ENCODE results near the gene IAH1.

The IAH1 gene, protein sequence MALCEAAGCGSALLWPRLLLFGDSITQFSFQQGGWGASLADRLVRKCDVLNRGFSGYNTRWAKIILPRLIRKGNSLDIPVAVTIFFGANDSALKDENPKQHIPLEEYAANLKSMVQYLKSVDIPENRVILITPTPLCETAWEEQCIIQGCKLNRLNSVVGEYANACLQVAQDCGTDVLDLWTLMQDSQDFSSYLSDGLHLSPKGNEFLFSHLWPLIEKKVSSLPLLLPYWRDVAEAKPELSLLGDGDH

DNA sequence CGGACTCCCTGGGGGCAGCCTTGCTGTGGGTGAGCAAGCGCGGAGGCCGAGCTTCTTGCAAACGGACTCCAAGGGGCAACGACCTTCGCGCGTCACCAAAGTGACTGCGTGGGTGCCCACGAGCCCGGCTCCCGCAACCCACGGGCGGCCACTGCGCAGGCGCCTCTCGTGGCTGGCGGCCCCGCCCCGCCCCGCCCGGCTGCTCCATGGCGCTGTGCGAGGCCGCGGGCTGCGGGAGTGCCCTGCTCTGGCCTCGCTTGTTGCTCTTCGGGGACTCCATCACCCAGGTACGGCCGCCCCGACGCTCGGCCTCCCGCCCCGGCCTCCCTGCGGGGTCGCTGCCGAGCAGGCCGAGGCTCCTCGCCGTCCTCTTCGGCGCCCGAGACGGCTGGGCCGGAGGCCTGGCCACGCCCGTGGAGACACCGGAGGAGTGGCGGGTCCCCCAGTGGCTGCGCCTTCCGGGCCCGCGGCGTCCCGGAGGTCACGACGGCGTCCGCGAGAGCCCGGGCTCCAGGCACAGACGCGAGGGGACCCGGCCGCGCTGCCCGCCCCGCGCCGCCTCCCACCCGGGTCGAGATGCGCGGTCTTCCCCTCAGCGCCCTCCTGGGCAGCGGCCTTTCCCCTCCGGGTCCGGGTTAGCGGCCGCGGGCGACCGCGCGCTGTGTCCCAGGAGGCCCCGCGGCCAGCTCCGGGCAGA lies at the start of gene IAH1:
Gene IAH1, plus strand, starts transcription at position 191 of the 697 bp plus-strand sequence. Its CDS starts 16 bp downstream, at position 207.
- DNase-seq (ENCODE audit: low read depth): peak; percentile 15

DNA sequence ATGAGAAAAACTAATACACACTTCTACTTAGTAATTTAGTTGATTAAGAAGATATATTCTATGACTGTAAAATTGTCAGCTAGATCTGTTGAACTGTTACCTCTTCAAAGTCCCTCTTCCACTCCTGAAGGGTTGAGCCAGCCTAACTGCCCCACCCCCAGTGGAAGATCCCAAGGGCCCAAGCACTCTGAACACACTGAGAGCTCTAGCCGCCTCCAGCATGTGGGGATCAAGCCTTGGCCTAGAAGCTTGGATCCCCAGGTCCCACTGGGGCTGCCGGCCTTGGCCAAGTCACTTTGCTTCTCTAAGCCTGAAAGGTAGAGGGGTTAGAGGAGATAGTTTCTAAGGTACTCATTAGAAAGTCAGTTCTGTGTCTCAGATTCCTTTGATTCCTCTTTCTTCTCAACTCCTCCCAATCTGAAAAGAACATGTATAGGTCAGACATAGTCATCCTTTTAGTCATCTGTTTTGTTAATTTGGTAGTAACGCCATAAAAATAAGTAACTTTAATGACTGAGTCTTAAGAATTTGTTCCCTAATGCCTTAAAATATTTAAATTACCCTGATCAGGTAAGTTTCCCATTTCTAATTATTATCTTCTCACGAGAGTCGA lies 45.3 kb upstream of the IAH1 start:
- DNase-seq (ENCODE audit: low read depth): no peak

DNA sequence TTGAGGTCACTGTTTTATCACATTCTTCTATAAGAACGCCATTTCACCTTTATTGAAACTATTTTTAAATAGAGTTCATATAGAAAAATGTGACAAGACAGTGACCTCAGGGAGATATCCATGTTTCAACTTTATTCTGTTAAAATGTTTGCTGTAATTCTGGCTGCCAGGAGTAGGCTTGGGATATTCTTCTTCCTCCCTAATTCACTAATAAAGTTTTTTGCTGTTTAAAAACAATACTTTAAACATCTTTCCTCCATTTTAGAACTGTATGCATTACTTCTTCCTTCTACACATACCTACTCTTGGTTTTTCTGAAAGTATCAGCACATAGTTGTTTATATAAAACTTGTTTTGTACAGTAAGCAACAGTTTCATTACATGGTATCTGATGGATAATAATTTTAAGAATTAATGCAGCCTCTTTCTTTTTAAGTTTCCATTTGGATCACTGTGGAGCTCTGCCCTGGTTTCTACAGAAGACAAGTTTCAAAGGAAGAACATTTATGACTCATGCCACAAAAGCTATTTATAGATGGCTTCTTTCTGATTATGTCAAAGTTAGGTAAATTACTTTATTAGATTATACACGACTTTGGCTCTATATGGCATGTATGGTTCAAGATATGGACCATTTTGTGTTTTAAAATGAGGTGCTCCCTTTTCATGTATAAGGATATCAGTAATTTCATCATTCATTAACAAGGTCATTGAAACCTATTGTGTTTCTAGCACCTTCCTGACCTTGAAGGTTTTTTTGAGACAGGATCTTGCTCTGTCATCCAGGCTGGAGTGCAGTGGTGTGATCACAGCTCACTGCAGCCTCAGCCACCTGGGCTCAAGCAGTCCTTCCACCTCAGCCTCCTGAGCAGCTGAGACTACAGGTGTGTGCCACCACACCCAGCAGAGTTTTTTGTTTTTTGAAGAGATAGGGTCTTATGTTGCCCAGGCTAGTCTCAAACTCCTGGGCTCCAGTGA lies 43.7 kb upstream of the IAH1 start:
- no peak for DNase-seq (ENCODE audit: low read depth)

DNA sequence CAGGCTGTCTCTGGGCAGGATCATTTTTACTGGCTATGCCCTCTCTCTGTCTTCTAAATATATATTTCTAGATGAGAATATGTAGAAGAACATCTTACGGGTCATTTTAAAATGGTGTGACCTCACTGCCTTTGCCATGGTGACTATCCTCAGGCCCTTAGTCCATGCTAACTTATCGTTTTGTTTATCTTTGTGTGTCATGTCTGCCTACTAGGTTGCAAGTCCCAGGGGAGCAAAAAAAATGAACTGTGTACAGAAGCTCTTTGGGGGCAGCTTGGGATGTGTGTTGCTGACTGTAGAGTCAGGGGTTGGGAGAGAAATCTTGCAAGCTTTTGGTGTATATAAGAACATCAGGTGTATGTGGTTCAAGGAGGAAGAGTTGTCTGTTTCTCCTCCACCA lies 39.9 kb upstream of the IAH1 start:
- DNase-seq (ENCODE audit: low read depth): no peak

DNA sequence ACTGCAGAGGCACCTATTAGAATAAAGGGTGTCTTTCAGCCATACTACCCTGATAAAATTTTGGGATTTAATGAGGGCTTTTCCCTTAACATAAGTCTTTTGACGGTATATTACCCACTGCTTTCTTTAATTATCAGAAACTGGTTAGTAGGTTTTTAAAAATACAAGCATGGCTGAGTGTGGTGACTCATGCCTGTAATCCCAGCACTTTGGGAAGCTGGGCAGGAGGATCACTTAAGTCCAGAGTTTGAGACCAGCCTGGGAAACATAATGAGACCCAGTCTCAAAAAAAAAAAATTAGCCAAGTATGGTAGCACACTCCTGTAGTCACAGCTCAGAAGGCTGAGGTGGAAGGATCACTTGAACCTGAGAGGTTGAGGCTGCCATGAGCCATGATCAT lies 34.8 kb upstream of the IAH1 start:
- DNase-seq (ENCODE audit: low read depth): no peak

DNA sequence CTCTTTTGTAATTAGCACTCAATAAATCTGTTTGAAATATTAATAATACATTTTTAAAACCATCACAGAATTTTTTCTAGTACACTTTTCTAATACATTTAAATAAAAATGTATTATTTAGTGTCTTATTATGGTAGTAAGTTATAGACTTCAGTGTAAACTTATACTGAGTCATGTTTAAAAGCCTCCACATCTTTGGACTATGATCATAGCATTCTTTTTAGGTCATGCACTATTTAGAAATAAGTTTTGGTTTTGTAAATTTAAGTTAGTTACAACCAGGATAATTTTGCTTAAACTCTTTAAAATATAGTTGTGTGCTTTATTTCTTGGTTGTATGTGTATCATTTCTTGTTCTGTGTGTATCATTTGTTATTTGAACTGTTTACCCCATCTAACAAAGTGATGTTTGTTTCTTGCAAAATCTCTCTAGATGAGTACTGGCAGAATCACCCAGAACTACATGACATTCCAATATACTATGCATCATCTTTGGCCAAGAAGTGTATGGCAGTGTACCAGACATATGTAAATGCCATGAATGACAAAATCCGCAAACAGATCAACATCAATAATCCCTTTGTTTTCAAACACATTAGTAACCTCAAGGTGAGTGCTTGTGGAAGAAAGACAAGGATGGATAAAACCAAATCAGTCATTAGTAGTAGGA lies 34.2 kb upstream of the IAH1 start:
- peak; percentile 82 for DNase-seq (ENCODE audit: low read depth)

DNA sequence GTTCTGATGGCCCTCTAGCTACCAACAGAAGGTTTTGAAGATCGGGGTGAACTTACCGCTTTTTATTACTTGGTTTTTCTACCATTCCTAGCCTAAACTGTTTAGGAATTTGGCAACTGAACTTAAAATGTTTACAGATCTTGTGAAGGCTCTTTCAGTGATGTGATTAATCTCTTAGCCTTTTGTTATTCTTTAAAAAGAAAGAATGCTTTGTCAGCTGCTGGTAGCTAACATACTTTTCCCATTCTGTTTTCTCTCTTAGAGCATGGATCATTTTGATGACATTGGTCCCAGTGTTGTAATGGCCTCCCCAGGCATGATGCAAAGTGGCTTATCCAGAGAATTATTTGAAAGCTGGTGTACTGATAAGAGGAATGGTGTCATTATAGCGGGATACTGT lies 32.8 kb upstream of the IAH1 start:
- DNase-seq (ENCODE audit: low read depth): no peak

DNA sequence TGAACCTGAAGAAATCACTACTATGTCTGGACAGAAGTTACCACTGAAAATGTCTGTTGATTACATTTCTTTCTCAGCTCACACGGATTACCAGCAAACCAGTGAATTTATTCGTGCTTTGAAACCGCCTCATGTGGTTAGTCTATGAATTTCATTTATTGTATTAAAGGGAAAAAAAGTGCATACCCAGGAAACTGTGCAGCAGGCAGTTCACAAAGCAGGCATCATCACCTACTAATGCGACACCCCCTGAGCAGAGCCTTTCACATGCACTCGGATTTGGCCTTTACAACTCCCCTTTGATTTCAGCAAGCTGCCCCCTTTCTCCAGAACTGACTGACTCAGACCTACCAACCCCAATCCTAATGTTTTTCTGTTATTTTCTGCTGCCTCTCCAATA lies 30.8 kb upstream of the IAH1 start:
- no peak for DNase-seq (ENCODE audit: low read depth)

DNA sequence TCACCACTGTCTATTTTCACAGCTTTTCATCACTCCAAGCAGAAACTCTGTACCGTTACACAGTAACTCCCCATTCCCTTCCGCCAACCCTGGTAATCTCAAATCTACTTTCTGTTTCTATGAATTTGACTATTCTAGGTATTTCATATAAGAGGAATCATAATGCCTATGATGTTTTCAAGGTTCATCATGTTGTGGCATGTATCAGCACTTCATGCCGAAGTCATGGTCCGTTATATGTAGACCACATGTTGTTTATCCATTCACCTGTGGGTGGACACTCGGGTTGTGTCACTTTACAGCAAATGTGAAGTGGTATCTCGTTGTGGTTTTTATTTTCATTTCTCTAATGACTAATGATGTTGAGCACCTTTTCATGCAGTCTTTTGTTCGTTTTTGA lies 29.3 kb upstream of the IAH1 start:
- DNase-seq (ENCODE audit: low read depth): no peak

DNA sequence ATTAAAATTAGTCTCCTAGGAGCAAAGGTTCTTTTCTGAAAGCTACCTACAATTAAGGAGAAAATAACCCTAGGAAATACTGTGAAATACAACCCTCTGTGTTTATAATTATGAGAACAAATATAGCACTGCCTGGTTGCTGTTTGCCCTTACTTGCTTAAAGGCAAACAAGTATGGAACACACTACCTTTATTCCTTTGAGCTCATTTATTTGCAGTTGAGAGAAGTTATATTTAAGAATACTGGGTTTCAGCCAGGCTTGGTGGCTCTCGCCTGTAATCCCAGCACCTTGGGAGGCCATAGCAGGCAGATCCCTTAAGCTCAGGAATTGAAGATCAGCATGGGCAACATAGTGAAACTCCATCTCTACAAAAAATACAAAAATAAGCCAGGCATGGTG lies 23.1 kb upstream of the IAH1 start:
- DNase-seq (ENCODE audit: low read depth): no peak

DNA sequence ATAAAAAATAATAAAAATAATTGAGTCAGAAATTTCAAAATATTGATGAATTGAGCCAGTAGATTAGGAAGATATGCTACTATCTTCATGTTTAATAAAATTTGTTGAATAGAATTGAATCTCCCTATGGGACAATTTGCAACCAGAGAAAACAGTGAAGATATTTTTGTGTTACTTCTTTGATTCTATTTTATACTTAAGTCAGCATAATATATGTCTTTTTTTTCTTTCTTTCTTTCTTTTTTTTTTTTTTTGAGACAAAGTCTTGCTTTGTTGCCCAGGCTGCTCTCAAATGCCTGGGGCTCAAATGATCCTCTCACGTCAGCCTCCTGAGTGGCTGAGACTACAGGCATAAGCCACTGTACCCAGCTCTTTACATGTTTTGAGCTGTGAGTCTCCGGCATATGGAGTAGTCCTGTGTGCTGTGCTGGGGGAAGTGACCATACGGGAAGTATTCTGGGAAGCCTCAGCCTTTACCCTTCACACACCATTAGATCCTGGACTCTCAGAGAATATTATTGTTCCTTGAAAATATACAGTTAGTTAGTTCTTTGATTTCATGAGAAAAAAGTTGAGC lies 13.8 kb upstream of the IAH1 start:
- no peak for DNase-seq (ENCODE audit: low read depth)

DNA sequence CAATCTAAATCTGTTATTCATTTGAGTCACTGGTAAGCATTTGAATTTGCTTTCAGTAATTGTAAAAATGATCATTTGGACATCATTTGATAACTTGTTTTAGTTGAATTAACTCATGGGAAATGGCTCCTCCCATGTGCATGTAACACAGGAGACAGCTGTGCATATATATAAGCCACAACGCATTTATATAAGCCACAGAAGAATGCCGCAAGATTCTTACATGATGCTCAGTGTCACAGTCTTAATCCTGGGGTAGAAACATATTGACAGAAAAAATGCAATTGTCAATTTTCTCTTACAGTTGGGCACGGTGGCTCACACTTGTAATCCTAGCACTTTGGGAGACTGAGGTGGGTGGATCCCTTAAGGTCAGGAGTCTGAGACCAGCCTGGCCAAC lies 13.3 kb upstream of the IAH1 start:
- no peak for DNase-seq (ENCODE audit: low read depth)

DNA sequence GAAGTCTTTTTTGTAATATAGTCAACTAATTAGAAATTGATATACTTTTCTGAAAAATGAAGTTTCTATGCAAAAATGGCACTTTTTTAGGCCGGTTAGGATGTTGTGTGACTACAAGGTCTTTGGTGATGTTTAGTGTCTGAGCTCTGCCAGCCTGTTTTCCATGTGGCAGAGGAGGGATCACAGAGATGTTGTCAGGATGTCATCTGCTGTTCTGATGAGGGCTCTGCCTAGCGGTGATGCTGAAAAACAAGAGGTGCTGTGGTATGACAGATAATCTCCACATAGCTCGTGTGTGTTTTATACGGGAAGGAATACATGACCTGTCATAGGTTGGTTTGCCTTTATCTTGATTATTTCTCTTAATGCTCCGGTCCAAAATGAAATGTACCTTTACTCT lies 12.0 kb upstream of the IAH1 start:
- no peak for DNase-seq (ENCODE audit: low read depth)

DNA sequence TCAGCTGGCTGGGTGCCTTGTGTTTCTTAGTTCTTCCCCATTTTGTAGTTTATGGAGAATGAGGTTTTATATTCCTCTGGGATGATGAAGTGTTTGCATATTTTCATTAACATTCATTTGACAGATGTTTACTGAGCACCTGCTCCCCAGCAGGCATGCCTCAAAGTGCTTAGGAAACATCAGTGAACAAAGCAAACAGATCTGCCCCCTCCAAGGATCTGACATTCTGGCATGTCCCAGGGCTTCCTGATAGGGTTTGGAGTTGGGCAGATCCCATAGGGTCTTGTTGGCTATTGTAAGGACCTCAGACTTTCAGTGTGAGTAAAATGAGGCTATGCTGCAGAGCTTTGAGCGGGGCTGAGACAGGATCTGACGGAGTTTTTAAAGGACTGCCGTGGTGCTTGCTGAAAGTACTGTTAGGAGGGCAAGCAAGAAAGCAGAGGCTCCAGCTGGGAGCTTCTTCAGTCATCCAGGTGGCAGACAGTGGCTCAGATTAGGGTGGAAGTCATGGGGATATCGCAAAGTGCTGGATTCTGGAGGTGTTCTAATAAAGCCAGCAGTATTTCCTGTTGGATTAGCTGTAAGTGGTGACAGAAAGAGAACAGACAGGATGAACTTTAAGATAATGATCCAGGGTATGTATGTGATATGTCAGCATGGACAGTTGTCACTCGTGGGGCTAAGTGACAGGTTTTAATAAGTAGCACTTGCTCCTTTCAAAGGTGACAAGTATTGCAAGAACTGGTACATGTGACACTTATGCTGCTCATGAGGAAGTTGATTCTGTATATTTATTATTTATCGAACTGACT lies 11.3 kb upstream of the IAH1 start:
- DNase-seq (ENCODE audit: low read depth): no peak

DNA sequence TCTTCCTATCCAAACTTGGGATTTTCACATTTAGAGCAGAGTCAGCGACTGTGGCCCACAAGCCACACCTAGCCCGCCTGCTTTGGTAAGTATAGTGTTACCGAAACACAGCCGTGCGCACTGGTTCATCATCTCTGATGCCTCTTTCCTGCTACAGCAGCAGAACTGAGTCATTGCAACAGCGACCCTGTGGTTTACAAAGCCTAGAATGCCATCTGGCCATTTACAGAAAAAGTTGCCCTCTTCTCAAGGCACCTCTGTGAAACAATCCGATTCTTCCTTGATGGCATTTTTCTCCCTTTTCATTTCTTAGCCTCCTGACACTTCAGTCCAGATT lies 10.7 kb upstream of the IAH1 start:
- no peak for DNase-seq (ENCODE audit: low read depth)

DNA sequence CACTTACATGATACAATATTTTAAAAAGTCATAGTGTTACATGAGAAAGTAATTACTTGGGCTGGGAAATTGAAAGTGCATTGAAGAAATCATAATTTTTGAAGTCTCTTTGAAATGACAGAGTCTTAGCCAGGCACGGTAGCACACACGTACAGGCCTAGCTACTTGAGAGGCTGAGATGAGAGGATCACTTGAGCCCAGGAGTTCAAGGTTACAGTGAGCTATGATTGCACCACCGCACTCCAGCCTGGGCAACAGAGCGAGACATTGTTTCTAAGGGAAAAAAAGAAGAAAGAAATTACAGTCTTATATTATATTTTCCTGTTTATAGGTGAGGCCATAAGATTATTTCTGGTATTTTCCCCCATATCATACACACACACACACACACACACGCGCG lies 9.2 kb upstream of the IAH1 start:
- no peak for DNase-seq (ENCODE audit: low read depth)

DNA sequence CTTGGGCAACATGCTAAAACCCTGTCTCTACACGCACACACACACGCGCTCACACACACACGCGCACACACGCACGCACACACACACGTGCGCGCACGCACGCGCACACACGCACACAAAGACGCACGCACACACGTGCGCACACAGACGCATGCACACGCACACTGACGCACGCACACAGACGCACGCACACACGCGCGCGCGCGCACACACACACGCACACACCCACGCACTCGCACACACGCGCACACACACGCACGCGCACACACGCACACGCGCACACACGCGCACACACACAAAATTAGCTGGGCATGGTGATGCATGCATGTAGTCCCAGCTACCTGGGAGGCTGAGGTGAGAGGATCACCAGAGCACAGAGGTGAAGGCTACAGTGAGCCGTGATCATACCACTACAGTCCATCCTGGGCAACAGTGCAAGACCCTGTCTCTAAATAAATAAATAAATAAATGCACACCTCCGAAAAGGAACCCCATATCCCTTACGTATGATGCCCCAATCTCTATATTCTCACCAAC lies 8.1 kb upstream of the IAH1 start:
- no peak for DNase-seq (ENCODE audit: low read depth)

DNA sequence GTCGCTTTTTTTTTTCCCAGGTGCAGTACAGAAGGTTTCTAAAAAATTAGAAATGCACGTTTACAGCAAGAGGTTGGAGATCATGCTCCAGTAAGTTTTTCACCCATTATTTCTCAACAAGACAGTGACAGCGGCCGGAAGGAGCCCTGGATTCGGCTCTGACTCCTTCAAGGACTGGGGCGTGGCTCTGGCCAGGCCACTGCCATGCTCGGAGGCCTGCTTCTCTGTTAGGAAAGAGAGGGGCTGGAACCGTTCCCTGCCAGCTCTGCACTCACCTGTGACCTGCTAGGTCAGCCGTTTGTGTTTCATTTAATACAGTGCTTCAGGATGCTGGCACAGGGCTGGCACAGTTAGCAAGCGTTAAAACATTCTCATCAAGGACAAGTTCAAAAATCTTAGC lies 6.7 kb upstream of the IAH1 start:
- DNase-seq (ENCODE audit: low read depth): no peak

DNA sequence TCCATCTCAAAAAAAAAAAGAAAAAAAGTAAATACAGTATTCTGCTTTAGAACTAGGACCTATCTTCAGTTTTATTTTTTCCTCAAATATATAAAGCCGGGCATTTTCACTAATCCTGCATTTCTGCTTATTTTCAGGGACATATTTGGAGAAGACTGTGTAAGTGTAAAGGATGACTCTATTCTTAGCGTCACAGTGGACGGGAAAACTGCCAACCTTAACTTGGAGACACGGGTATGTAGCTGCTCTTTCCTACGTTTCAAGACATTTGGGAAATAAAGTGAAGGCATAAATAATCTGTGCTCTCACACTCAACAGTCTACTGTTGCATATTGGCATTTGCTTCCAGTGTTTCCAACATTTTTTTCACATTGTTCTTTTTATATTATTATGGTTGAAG lies 3.1 kb upstream of the IAH1 start:
- DNase-seq (ENCODE audit: low read depth): no peak

DNA sequence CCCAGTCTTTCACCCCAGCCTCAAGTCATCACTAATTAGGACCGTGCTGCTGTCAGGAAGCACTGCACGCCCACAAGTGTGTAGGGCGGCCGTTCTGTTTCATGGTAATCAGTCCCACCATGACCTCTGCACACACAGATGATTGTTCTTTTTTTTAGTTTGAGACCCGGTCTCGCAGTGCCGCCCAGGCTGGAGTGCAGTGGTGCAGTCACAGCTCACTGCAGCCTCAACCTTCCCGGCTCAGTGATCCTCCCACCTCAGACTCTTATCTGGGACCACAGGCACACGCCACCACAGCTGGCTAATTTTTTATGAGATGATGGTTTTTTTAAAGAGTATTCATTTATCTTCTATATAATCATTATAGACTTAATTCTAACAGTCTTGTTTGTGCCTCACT lies 1.8 kb upstream of the IAH1 start:
- no peak for DNase-seq (ENCODE audit: low read depth)
